CD4-positive, alpha-beta T cell treated with Interleukin-1 beta for 1 hour (primary cell): ENCODE data around the gene OCIAD1.
A peak's percentile ranks its signal among the peaks of the same experiment; 100 is the strongest.
"Not testable (repeated sequence)": the region's sequence is repeated elsewhere in the genome, so short reads cannot be mapped to it uniquely, and the experiment has no call there.

Experiments
- DNase-seq, 2 donors: peaks; one replicate each; pipeline ENCODE4 v3.0.0-alpha.2; 2020 to 2022

Gene OCIAD1, protein sequence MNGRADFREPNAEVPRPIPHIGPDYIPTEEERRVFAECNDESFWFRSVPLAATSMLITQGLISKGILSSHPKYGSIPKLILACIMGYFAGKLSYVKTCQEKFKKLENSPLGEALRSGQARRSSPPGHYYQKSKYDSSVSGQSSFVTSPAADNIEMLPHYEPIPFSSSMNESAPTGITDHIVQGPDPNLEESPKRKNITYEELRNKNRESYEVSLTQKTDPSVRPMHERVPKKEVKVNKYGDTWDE

DNA sequence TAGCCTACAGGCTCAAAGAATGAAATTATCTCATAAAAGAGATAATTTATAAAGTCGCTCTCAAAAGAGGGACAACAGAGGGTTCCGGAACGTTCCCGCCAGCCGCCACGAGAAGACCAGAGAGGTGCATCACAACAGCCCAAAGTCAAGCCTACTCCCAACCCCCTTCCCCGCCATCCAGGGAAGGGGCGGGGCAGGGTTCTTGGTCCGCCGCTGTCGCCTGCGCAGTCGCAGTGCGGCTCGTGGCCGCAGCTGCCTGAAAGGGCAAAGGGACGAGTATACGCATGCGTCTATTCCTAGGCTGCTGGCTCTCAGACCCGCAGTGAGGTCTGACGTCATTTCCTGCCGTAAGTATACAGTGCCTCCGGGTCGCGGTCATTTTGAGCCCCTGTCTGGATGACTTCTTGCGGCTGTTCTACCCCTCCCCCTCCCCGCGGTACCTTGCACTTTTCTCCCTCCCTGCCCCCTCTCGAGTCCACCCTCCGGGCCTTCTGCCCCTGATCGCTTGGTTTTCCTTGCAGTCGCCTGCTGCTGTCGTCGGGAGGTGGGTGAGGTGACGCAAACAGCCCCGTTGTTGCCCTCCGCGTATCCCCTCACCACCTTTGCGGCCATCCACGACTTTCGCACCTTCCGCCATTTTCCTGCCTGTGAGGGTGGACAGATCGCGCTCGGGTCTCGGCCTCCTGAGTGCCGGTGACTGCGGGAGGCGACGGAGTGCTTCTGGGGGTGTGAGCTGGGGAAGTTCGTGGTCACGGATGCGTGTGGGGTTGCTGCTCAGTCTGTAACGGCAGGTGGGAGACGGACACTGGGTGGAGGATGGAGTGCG lies at the start of gene OCIAD1:
Gene OCIAD1 (plus strand): TSS at position 383 of the 826 bp plus-strand sequence. CDS start 1,537 bp downstream, outside the sequence.
- peak; percentile 97 to 99 for DNase-seq

DNA sequence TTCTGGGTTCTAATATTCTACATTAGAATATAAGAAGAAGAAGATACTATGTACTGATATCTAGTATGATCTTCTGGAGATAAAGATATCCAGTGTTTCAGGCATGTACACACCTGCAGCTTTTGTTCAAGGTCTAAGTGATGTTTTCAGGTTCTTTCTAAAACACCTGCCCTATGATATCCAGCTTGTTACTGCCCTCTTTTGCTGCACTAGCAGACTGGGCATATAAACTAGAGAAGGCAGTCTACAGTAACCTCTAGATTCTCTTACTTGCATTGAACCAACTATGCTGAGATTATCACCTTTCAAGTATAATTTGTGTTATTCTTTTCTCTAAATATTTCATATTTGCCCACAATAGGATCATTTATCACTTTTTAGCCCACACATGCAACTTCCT lies 48.9 kb upstream of the OCIAD1 start:
- DNase-seq, result no peak

DNA sequence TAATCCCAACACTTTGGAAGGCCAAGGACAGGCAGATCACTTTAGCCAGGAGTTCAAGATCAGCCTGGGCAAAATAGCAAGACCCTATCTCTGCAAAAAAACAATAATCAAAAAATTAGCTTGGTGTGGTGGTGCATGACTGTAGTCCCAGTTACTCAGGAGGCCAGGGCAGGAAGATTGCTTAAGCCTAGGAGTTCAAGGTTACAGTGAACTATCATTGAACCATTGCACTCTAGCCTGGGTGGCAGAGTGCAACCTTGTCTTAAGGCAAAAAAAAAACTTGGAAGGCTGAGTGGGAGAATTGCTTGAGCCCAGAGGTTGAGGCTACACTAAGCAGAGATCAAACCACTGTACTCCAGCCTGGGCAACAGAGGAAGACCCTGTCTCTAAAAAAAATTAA lies 45.6 kb upstream of the OCIAD1 start:
- no peak for DNase-seq

DNA sequence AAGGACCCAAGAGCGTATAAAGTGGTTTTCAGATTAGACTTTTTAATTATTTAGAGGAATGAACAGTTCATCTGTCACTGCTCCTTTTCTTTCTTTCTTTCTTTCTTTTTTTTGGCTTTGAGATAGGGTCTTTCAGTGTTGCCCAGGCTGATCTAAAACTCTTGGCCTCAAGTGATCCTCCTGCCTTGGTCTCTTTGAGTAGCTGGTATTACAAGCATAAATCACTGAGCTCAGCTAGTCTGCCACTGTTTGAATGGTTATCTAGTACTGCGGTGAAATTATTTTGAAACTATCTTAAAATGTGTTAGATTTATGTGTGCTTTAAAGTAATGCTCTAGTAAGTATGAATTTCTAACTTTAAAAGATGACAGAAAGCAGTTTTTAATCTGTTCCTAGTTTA lies 44.3 kb upstream of the OCIAD1 start:
- no peak for DNase-seq

DNA sequence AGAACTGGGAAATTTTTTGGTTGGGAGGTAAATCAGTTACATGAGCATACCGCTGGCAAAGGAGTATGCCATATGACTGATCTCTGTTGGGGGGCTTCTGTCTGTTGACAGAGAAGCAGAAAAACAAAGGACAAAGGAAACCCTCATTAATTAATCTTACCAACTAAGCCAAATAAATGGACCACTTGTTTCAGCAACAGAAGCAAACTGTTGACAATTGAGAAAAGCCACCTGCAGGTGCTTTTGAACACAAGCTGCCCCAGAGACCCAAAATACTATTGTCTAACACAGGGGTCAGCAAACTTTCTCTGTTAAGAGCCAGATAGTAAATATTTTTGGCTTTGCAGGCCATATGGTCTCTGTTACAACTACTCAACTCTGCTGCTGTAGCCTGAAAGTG lies 43.8 kb upstream of the OCIAD1 start:
- DNase-seq, result no peak

DNA sequence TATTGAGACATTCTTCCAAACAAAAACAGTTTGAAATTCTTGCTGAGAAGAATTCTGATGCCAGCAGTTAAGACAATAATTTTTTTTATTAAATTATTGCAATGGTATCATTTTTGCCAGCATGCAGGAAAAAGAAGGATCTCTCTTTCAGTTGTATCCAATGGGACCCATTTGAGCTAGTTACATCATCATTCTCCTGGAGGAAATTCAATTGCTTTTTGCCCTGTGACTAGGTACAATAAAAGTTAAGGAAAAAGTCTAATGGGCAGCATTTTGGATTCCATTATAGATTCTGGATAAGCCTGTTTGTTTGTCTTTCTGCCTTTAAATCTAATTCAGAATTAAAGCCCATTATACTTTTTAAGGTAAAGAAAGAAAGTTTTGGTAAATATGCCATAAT lies 40.3 kb upstream of the OCIAD1 start:
- no peak for DNase-seq

DNA sequence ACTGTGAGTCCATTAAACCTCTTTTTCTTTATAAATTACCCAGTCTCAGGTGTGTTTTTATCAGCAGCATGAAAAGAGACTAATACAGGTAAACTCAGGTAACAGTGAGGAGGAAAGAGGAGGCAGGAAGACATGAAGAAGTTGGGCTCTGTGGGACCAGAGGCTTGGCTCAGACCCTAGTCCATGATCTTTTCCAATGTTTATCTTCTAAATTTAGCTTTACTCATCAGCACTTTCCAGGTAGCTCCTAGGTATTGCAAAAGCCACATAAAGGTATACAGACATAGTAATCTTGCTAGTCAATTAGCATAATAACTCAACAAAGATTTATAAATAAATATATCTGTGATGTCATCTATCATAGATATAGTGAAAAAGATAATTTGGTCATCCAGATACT lies 39.6 kb upstream of the OCIAD1 start:
- no peak for DNase-seq

DNA sequence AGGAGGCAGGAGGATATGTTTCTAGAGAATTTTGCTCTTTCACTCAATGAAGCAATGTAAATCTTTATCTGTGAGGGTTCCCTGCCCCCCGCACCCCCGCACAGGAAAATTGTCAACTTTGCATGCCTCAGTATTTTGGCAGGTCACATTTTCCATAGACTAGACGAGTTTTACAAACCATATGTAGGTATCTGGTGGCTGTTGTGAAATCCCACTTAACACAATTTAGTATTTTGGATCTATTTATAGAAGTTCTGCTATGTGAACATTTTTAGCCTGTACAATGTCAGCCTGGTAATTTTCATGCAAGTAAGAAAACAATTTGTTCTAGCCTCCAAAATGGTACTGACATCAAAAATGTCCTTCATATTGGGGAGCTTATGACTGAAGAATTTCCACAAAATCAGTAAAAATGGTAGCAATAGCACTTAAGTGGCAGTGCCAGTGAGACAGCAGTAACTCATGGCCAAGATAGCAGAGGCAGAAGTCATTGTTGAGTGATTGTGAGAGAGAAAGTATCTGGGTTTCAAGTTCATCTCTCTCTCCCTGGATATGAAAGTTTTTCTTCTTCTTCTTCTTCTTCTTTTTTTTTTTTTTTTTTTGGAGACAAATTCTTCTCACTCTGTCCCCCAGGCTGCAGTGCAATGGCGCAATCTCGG lies 38.4 kb upstream of the OCIAD1 start:
- no peak for DNase-seq

DNA sequence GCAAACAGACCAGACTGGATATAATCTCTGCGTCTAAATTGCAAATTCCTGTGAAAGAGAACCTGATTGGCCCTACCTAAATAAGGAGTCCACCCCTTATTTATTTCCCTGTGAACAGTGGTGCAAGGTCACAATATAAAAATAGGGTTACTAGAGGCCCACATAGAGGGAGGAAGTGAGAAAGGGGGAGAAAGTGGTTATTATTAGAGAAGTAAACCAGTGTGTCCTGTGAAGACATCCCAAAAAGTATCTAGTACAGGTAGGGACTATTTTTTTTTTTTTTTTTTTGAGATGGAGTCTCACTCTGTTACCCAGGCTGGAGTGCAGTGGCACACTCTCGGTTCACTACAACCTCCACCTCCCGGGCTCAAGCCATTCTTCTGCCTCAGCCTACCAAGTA lies 35.8 kb upstream of the OCIAD1 start:
- DNase-seq, result no peak

DNA sequence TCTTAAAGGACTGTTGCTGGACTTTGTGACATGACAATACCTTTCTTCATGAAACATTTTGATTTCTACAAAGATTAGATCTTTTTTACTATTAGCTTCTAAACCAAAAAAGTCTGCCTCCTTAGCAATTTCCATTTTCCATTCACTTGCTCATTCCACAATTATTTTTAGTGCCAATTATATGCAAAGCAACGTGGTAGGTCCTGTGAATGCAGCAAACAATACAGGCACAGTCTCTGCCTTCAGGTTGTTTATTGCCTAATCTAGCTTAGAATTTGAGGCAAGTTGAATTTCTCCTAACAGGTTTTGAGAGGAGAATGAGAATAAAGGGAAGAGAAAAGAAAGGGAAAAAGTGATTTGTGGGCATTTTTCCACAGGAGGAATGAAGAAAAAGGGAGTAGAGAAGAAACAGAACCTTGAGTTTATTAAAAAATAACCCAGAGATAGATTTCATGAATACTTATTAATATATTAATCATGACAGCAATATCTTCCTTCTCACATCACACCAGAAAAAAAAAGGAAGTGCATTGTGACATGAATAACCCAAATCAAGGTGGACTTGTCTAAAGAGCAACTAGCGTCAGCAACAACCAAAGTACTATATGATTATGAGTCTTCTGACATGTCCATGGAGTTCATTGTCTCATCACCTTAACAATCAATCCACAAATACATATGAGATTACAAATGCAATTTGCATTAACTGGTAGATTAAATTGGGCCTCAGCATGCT lies 34.5 kb upstream of the OCIAD1 start:
- DNase-seq, result no peak

DNA sequence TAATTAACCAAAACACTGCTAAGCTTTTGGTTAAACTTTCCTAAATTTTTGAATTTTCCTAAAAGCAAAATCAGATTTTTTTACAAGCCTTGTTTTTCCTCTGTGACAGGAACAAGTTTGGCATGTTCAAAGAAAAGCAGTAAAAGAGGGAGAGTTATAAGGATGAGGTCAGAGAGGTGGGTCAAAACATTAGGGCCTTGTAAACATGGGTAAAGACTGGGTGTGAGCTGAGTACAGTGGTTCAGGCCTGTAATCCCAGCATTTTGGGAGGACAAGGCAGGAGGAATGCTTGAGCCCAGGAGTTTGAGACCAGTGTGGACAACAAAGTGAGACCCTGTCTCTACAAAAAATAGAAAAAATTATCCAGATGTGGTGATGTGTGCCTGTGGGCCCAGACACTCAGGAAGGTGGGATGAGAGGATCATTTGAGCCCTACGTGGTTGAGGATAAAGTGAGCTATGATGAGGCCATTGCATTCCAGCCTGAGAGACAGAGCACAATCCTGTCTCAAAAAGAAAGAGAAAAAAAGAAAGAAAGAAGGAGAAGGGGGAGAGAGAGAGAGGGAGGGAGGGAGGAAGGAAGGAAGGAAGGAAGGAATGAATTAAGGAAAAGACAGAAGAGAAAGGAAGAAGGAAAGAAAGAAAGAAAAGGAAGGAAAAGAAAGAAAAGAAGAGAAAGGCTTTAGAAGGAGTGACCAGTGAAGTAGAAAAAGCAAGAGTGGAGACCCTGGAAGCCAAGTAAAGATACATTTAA lies 33.8 kb upstream of the OCIAD1 start:
- DNase-seq, result no peak

DNA sequence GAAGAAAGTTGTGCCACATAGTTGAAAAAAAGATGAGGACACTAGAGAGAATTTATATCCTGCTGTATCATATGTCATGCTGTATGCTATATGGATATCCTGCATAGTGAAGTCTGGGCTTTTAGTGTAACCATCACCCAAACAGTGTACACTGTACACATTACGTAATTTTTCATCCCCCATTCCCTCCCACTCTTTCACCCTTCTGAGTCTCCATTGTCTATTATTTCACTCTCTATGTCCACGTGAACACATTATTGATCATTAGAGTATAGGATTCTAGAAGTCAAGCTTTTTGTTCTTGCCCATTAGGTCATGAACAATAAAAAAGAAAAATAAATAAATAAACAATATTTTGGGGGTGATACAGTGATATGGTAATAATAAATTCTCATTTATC lies 32.8 kb upstream of the OCIAD1 start:
- no peak for DNase-seq

DNA sequence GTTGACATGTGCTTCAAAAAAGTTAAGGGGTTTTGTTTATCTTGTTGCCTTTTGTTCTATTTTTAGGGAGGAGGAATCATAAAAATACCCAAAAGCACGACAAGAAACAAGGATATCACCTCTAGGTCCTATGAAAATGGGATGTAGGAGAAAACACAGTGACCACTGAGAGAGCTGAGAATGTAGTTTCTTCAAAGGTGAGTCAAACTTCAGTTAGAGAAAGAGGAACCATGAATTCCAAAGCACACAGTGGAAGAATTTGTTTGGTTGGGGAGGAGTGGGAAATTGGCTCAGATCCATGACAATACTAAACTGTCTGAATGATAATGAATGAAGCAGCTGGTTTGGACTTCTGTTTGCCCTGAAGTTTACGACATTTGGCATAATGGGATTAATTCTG lies 31.7 kb upstream of the OCIAD1 start:
- no peak for DNase-seq

DNA sequence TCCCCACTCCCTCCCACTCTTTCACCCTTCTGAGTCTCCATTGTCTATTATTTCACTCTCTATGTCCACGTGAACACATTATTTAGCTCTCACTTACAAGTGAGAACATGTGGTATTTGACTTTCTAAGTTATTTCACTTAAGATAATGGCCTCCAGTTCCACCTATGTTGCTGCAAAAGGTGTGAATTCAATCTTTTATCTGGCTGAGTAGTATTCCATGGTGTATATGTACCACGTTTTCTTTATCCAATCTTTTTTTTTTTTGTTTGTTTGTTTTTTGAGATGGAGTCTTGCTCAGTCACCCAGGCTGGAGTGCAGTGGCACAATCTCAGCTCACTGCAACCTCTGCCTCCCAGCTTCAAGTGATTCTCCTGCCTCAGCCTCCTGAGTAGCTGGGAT lies 30.7 kb upstream of the OCIAD1 start:
- DNase-seq, result not testable (repeated sequence)

DNA sequence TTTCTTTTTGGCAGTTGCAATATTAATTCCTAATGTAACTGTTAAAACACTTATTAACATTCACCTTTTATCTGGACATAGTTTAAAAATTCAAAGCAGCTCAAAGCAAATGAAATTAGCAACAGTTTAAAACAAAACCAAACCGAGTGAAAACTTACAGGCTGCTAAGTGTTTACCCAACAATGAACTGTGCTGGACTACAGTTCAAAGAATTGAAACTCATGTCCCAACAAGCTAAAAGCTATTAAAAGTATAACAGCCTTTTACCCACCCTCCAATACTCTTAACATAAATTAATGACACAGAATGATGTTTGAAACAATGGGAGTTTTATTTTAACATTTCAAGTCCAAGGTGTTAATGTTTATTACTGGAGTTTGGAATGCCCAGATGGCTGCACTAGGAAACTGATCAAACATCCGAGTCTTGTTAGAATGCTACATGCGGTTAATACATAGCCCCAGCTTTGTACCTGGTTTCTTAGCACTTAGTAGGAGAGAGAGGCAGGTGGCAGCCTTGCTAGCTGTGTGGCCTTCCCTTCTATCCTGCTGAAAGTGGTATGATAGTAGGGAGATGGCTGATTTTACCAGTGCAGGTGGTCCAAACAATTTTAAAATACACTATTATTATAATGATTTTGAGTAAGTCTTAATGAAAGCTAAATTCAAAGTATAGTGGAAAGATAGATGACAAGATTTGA lies 29.7 kb upstream of the OCIAD1 start:
- DNase-seq, result no peak

DNA sequence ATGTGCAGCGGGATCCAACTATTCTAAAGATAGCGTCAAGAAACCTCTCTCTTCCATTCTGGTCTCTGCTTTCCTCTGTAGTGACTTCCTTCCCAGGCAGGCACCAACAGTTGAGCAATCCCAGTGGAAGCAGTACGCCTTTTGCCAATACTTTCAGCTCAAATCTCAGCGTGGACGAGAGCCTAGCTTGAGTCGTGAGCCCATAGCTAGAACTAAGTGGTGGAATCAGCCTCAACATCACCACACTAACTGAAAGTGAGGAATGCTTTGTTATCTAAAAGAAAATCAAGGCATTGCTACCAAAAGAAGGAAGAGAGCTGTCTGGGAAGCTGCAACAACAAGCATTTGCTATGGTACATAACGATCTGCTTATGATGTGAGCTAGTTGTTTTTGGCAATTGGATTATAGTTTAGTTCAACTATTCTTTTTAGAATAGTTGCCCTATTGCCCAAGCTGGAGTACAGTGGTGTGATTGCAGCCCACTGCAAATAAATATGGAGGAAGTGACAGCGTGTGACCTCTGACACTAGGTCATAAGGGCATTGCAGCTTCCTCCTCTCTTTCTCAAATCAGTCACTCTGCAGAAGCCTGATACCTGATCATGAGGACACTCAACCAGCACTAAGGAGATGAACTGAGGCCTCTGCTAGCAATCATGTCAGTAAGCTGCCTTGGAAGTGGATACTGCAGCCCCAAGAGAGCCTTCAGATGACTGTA lies 26.1 kb upstream of the OCIAD1 start:
- DNase-seq, result no peak

DNA sequence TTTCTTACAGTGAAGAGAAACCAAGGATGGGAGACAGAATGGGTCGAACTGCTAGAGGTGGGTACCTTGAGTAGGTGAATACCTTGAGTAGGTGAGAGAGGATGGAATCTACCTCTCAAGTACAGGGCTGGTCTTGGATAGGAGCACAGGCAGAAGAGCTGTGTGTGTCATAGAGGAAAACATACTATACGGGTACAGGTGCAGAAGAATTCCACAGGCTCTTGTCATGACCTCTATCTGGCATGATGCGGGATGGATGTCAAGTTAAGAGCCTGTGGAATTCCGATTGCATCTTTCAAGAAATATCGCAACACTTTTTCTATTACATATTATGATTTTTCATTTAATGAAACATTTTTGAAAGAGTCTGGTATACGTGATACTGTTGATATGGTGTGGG lies 18.0 kb upstream of the OCIAD1 start:
- no peak for DNase-seq

DNA sequence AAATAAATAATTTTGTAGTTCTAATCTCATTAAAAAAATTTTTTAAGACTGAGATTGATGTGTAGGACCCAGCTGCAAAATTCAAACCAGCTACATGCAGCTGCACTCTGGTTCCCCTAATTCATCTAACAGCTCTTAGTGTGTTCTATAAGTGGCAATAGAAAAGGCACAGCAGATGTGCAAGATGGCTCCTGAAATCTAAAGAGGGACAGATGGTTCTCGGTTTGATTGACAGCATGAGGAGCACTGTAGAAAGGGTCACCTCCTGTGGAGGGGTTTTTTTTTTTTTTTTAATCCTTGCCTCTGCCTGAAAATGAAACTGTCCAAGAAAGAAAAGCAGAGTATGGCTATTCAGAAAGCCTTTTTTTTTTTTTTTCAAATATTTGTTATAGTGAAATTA lies 16.9 kb upstream of the OCIAD1 start:
- DNase-seq, result no peak

DNA sequence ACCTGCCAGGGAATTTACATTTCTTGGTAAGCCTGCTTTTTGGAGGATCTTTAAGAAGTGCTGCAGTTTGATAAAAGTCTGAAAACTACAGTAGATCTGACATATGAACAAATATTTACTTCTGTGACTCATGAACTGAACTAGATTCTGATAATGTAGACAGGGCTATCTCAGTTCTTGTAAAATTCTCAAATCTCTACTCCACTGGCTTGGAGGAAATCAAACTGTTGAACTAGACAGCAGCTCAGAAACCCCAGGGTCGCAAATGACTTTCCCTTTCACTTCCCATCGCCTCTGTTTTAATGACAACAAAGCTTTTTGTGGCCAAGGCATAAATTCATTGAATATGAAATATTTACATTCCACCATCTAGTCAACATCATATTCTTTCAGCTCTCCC lies 15.4 kb upstream of the OCIAD1 start:
- DNase-seq, result no peak

DNA sequence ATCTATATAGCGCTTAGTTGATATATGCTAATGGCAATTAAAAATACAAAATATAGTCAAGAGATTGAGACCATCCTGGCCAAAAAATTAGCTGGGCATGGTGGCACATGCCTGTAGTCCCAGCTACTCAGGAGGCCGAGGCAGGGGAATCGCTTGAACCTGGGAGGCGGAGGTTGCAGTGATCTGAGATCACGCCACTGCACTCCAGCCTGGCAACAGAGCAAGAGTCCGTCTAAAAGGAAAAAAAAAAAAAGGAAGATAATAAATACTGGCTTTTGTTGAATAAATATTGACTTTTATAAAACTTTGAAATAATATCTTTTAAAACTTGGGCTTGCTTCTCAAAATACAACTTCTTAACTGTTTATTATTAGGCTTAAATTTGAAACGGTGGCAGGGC lies 14.6 kb upstream of the OCIAD1 start:
- not testable (repeated sequence) for DNase-seq

DNA sequence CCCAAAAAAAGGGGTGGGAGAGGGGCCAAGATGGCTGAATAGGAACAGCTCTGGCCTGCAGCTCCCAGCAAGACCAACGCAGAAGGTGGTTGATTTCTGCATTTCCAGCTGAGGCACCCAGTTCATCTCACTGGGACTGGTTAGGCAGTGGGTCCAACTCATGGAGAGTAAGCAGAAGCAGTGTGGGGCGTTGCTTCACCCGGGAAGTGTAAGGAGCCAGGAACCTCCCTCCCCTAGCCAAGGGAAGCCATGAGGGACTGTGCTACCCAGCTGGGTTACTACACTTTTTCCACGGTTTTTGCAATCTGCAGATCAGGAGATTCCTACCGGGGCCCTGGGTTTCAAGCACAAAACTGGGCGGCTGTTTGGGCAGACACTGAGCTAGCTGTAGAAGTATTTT lies 13.9 kb upstream of the OCIAD1 start:
- DNase-seq, result no peak
